ENCODE data around the gene AKAP7.

GRCh38 chr6:131122516-131122915 lies 12.8 kb upstream of the AKAP7 start:
- TF ChIP-seq CTCF (IDR thresholded peaks at IDR 0.05), result no peak
- no peak for TF ChIP-seq ZFX (IDR thresholded peaks at IDR 0.05; ENCODE audit: borderline replicate concordance)

Data from 22Rv1 (cell line).